ENCODE data around the gene NEK10. TPM values are rescaled to one million over a fixed set of nuclear protein-coding genes. Genes with fewer than 3 reads are reported as not detected.

Gene NEK10
- total RNA-seq, 1 experiment from 2014 or later: 11.5 TPM

Other genes with a start within 250 kb of the NEK10 start
- 53.8 and 80.6 TPM in 2 replicates for gene SLC4A7, start 115.0 kb upstream of the NEK10 start, total RNA-seq (2014; rRNA removed; shearing (Covaris generic))